Stimulated activated naive CD8-positive, alpha-beta T cell treated with anti-CD3 and anti-CD28 coated beads, Interleukin-15, Interleukin-2, amounts not matched to agents 100 ng/mL and 50 ng/mL, for 24 hours (primary cell): Measurements from ENCODE around the gene KCP.
A peak's percentile ranks its signal among the peaks of the same experiment; 100 is the strongest.

ENCODE experiments used
- H3K27ac Mint-ChIP-seq: one replicate; pipeline ENCODE4 v1.8.0; 2021; ENCODE audit warnings: mild to moderate bottlenecking, mixed read lengths
- H3K27me3 Mint-ChIP-seq: one replicate; pipeline ENCODE4 v1.8.0; 2021; ENCODE audit warnings: mixed read lengths
- H3K36me3 Mint-ChIP-seq: one replicate; pipeline ENCODE4 v1.8.0; 2021; ENCODE audit warnings: low read depth, mixed read lengths
- H3K4me1 Mint-ChIP-seq: one replicate; pipeline ENCODE4 v1.8.0; 2021; ENCODE audit warnings: low read depth, mixed read lengths
- H3K4me3 Mint-ChIP-seq: one replicate; pipeline ENCODE4 v1.8.0; 2021; ENCODE audit warnings: mild to moderate bottlenecking, mixed read lengths
- H3K9me3 Mint-ChIP-seq: one replicate; pipeline ENCODE4 v1.8.0; 2021; ENCODE audit warnings: mixed read lengths

The KCP gene

GRCh38 chr7:128932862-128933179, 22.3 kb upstream of the KCP start:
- Mint-ChIP-seq H3K4me3 (no peak overlapping the region), H3K27me3 (peaks cover 9% of the 10 kb centered on the region), H3K36me3 (no peaks in the 10 kb centered on the region), H3K9me3 (no peaks in the 10 kb centered on the region), H3K4me1 (peaks cover 19% of the 10 kb centered on the region), H3K27ac (peak overlapping the region; percentile 94)

- Mint-ChIP-seq H3K27me3 (peaks cover 6% of the 10 kb centered on the region), H3K9me3 (no peaks in the 10 kb centered on the region), H3K27ac (no peak overlapping the region), H3K36me3 (no peaks in the 10 kb centered on the region), H3K4me1 (peaks cover 19% of the 10 kb centered on the region), H3K4me3 (no peak overlapping the region)
These were observed 21.7 kb upstream of the KCP start for GRCh38 chr7:128931965-128932861.

- Mint-ChIP-seq H3K27ac (no peak overlapping the region), H3K27me3 (peaks cover 2% of the 10 kb centered on the region), H3K4me1 (peaks cover 19% of the 10 kb centered on the region), H3K4me3 (no peak overlapping the region), H3K9me3 (no peaks in the 10 kb centered on the region), H3K36me3 (no peaks in the 10 kb centered on the region)
These were observed 20.8 kb upstream of the KCP start for GRCh38 chr7:128931190-128931798.

- Mint-ChIP-seq H3K36me3 (no peaks in the 10 kb centered on the region), H3K27me3 (peaks cover 12% of the 10 kb centered on the region), H3K27ac (no peak overlapping the region), H3K9me3 (no peaks in the 10 kb centered on the region), H3K4me1 (peaks cover 11% of the 10 kb centered on the region), H3K4me3 (no peak overlapping the region)
These were observed 18.6 kb upstream of the KCP start for GRCh38 chr7:128928882-128929788.

- peaks cover 6% of the 10 kb centered on the region for H3K4me1 Mint-ChIP-seq
- no peak overlapping the region for H3K4me3 Mint-ChIP-seq
- peaks cover 13% of the 10 kb centered on the region for H3K27me3 Mint-ChIP-seq
- no peaks in the 10 kb centered on the region for H3K9me3 Mint-ChIP-seq
- H3K27ac Mint-ChIP-seq: no peak overlapping the region
- no peaks in the 10 kb centered on the region for H3K36me3 Mint-ChIP-seq
These were observed 17.8 kb upstream of the KCP start for GRCh38 chr7:128928159-128928813.

- no peak overlapping the region for H3K27ac Mint-ChIP-seq
- H3K27me3 Mint-ChIP-seq: peaks cover 24% of the 10 kb centered on the region
- H3K4me1 Mint-ChIP-seq: no peaks in the 10 kb centered on the region
- H3K9me3 Mint-ChIP-seq: no peaks in the 10 kb centered on the region
- H3K36me3 Mint-ChIP-seq: no peaks in the 10 kb centered on the region
- H3K4me3 Mint-ChIP-seq: no peak overlapping the region
These were observed 14.4 kb upstream of the KCP start for GRCh38 chr7:128924707-128925588.

- Mint-ChIP-seq H3K27me3 (peaks cover 28% of the 10 kb centered on the region), H3K4me3 (no peak overlapping the region), H3K4me1 (no peaks in the 10 kb centered on the region), H3K9me3 (no peaks in the 10 kb centered on the region), H3K36me3 (no peaks in the 10 kb centered on the region), H3K27ac (no peak overlapping the region)
These were observed 12.9 kb upstream of the KCP start for GRCh38 chr7:128923411-128923800.

GRCh38 chr7:128922496-128923410, 12.2 kb upstream of the KCP start:
- Mint-ChIP-seq H3K27ac (no peak overlapping the region), H3K9me3 (no peaks in the 10 kb centered on the region), H3K4me3 (no peak overlapping the region), H3K4me1 (no peaks in the 10 kb centered on the region), H3K36me3 (no peaks in the 10 kb centered on the region), H3K27me3 (peaks cover 28% of the 10 kb centered on the region)

GRCh38 chr7:128921866-128922440, 11.4 kb upstream of the KCP start:
- Mint-ChIP-seq H3K36me3 (no peaks in the 10 kb centered on the region), H3K4me3 (no peak overlapping the region), H3K27me3 (peaks cover 32% of the 10 kb centered on the region), H3K4me1 (no peaks in the 10 kb centered on the region), H3K27ac (no peak overlapping the region), H3K9me3 (no peaks in the 10 kb centered on the region)

- H3K36me3 Mint-ChIP-seq: no peaks in the 10 kb centered on the region
- H3K4me1 Mint-ChIP-seq: no peaks in the 10 kb centered on the region
- H3K9me3 Mint-ChIP-seq: no peaks in the 10 kb centered on the region
- H3K27me3 Mint-ChIP-seq: peaks cover 35% of the 10 kb centered on the region
- H3K27ac Mint-ChIP-seq: no peak overlapping the region
- no peak overlapping the region for H3K4me3 Mint-ChIP-seq
These were observed 10.5 kb upstream of the KCP start for GRCh38 chr7:128920913-128921582.

- no peak overlapping the region for H3K27ac Mint-ChIP-seq
These were observed 9.6 kb upstream of the KCP start for GRCh38 chr7:128919881-128920799.

GRCh38 chr7:128919241-128919640, 8.7 kb upstream of the KCP start:
- no peak overlapping the region for H3K27ac Mint-ChIP-seq
- H3K4me1 Mint-ChIP-seq: peaks cover 7% of the 10 kb centered on the region
- peaks cover 36% of the 10 kb centered on the region for H3K27me3 Mint-ChIP-seq
- no peaks in the 10 kb centered on the region for H3K36me3 Mint-ChIP-seq
- H3K9me3 Mint-ChIP-seq: no peaks in the 10 kb centered on the region
- H3K4me3 Mint-ChIP-seq: no peak overlapping the region

More at GRCh38 chr7:128919881-128920799, 9.6 kb upstream of the KCP start:
- Mint-ChIP-seq H3K27me3 (peaks cover 39% of the 10 kb centered on the region), H3K9me3 (no peaks in the 10 kb centered on the region), H3K36me3 (no peaks in the 10 kb centered on the region), H3K4me3 (no peak overlapping the region), H3K4me1 (peaks cover 5% of the 10 kb centered on the region)
